Measurements from ENCODE around the gene AMFR. TPM values are rescaled to one million over a fixed set of nuclear protein-coding genes. Genes with fewer than 3 reads are reported as not detected.

Gene AMFR
- total RNA-seq, 1 experiment from 2014 or later: 66.3 TPM

GRCh38 chr16:56450986-56451752 lies 25.8 kb upstream of the AMFR start, which contains the start of the genes NUDT21 and OGFOD1:
NUDT21 (minus strand) TSS chr16:56451332; CDS start chr16:56451202, 130 bp downstream.
OGFOD1 (plus strand) TSS chr16:56451554; CDS start chr16:56451613, 59 bp downstream.
- Histone ChIP-seq H3K4me1 (ENCODE audit: control insufficient read depth in 1 of 2, insufficient read depth in 2 of 2, low read length in 2 of 2) (peaks cover 15 to 23% of the 10 kb centered on the region in 2 experiments), H3K9me2 (ENCODE audit: insufficient read depth) (no peaks in the 10 kb centered on the region), H3K27ac (ENCODE audit: low read depth, low read length) (peak within 1 kb of the TSS; percentile 77), H3K9ac (ENCODE audit: low read length) (peak within 1 kb of the TSS; percentile 76), H3K4me3 (replicated peaks in 1 of 2; ENCODE audit: low read depth in 1 of 2, low read length in 2 of 2) (peak within 1 kb of the TSS; percentile 90 to 95), H3K9me3 (ENCODE audit: control insufficient read depth in 1 of 2, insufficient read depth in 1 of 2, low read depth in 1 of 2, low read length in 2 of 2) (no peaks in the 10 kb centered on the region), H3K79me2 (ENCODE audit: insufficient read depth, low read length) (peaks cover 76% of the 10 kb centered on the region), H3K36me3 (ENCODE audit: control insufficient read depth in 1 of 2, insufficient read depth in 2 of 2, low read length in 2 of 2) (peaks cover 21 to 26% of the 10 kb centered on the region in 2 experiments; a peak in 3 of 4 replicates), H3K27me3 (ENCODE audit: insufficient read depth, low read length) (no peaks in the 10 kb centered on the region), H2AFZ (ENCODE audit: low read depth, low read length, poor library complexity, severe bottlenecking) (no peak within 1 kb of the TSS), H3K4me2 (ENCODE audit: low read length) (peak within 1 kb of the TSS; percentile 98), H4K20me1 (ENCODE audit: insufficient read depth) (peaks cover 2% of the 10 kb centered on the region; the same call in 1 of the 2 replicates)
- intact Hi-C loops (cut with micrococcal nuclease): no loop called here
- ChIA-PET RAD21 (ENCODE audit: low non-redundant PET in 1 of 2, low total read pairs in 2 of 2, uncharacterized antibody in 2 of 2, unreplicated experiment in 2 of 2) (no interaction called here), CTCF (interaction anchor here (1.0 kb wide), 1 partner anchor 251 kb away, joined by 4 read pairs; no protein-coding TSS in a partner anchor), POLR2A (interaction anchor here (0.6 to 1.1 kb wide), 6 partner anchors 9 to 251 kb away, joined by 3 to 4 read pairs (median 4); partner anchors contain the start of gene MT1E)
- ATAC-seq: peak; percentile 99
- BruUV-seq (replicated peaks): no TSS peak
- peak; percentile 94 for DNase-seq (ENCODE audit: low read depth, low spot score)
- no peak for TF ChIP-seq CTCF (IDR thresholded peaks at IDR 0.05 in 2 of 3, conservative IDR thresholded peaks at IDR 0.05 in 1 of 3; ENCODE audit: borderline replicate concordance in 1 of 3, insufficient read depth in 1 of 3, low read depth in 2 of 3, low read length in 2 of 3)
- peak; percentile 78; the same call in 1 of the 2 replicates for TF ChIP-seq MAX (IDR thresholded peaks at IDR 0.05)
- TF ChIP-seq ATF3 (IDR thresholded peaks at IDR 0.05): no peak
- no peak for TF ChIP-seq FOSL1 (IDR thresholded peaks at IDR 0.05; ENCODE audit: low read depth)
- no peak for TF ChIP-seq ZBTB33 (IDR thresholded peaks at IDR 0.05; ENCODE audit: extremely low read depth, insufficient replicate concordance, low read length)
- peak; percentile 92 for TF ChIP-seq YY1 (IDR thresholded peaks at IDR 0.05; ENCODE audit: extremely low read depth, insufficient replicate concordance, low read depth, low read length)
- peak; percentile 79 for TF ChIP-seq POLR2AphosphoS5 (IDR thresholded peaks at IDR 0.05; ENCODE audit: low read depth, low read length)
- TF ChIP-seq CEBPB (IDR thresholded peaks at IDR 0.05; ENCODE audit: low read depth): no peak
- TF ChIP-seq EZH2 (IDR thresholded peaks at IDR 0.05): no peak
- peak; percentile 62 for TF ChIP-seq POLR2A (IDR thresholded peaks at IDR 0.05; ENCODE audit: borderline replicate concordance, extremely low read depth, insufficient read depth, insufficient read length)
- peak; percentile 76 for TF ChIP-seq ZFX (IDR thresholded peaks at IDR 0.05)
- no peak for TF ChIP-seq CBX3 (IDR thresholded peaks at IDR 0.05; ENCODE audit: low read depth)
- no peak for TF ChIP-seq ZNF274 (IDR thresholded peaks at IDR 0.05; ENCODE audit: low read depth, low read length)
- TF ChIP-seq EGR1 (IDR thresholded peaks at IDR 0.05; ENCODE audit: low read depth): peak; percentile 63
- peak; percentile 66 for TF ChIP-seq SIN3A (IDR thresholded peaks at IDR 0.05; ENCODE audit: low read depth)
- no peak for TF ChIP-seq RAD21 (IDR thresholded peaks at IDR 0.05; ENCODE audit: low read depth)
- no peak for TF ChIP-seq EZH2phosphoT487 (IDR thresholded peaks at IDR 0.05; ENCODE audit: borderline replicate concordance)
- no peak for TF ChIP-seq JUND (IDR thresholded peaks at IDR 0.05)
- no peak for TF ChIP-seq SRF (IDR thresholded peaks at IDR 0.05; ENCODE audit: low read depth)

All from HCT116 (cell line).